Right cardiac atrium (tissue), 5 donors: ENCODE results near the gene DDX6. TPM values are rescaled to one million over a fixed set of nuclear protein-coding genes. Genes with fewer than 3 reads are reported as not detected.
"Not testable (repeated sequence)": the region's sequence is repeated elsewhere in the genome, so short reads cannot be mapped to it uniquely, and the experiment has no call there.

Source experiments
- ATAC-seq, 2 donors: fragments of 200-7000 bp; cut with Tn5 transposase; one replicate each; pipeline versions ENCODE4 v1.8.0 to v1.9.1; 2020; ENCODE audit warnings: moderate library complexity in 2 of 2, mild to moderate bottlenecking in 1 of 2
- DNase-seq, 3 donors: peaks; one replicate each; pipeline ENCODE4 v3.0.0-alpha.2; 2020
- H3K27ac ChIP-seq: one replicate; pipeline ENCODE4 v1.5.1; 2013; ENCODE audit warnings: mild to moderate bottlenecking, low read length, control low read depth, moderate library complexity
- H3K27me3 ChIP-seq: one replicate; pipeline ENCODE4 v1.6.1; 2013; ENCODE audit not compliant: control insufficient read depth, insufficient read depth
- H3K4me1 ChIP-seq: one replicate; pipeline ENCODE4 v1.6.1; 2013; ENCODE audit warnings: low read length; ENCODE audit not compliant: control insufficient read depth, insufficient read depth
- H3K4me3 ChIP-seq: one replicate; pipeline ENCODE4 v1.5.1; 2013; ENCODE audit warnings: low read length, control low read depth
- H3K9me3 ChIP-seq: one replicate; pipeline ENCODE4 v1.6.1; 2013; ENCODE audit warnings: low read length; ENCODE audit not compliant: control insufficient read depth
- WGBS: extraction: QIAGEN DNeasy Blood & Tissue Kit; methylation state at CpG from one replicate; pipeline ENCODE4 v1.1.7; 2013; 5-methylcytosine and 5-hydroxymethylcytosine counted together
- intact Hi-C, 4 donors: fragments of 100-400 bp; cut with DNase I; formaldehyde crosslinking; loops; one replicate each; pipeline versions ENCODE4 v1.11.0 to v1.14.0; 2022 to 2023
- long read RNA-seq, 4 donors: library from polyadenylated mRNA; unstranded; transcript quantifications; one replicate each; pipeline ENCODE4 v2.0.0, GENCODE V29; 2020 to 2021
- polyA plus RNA-seq: library from polyadenylated mRNA; stranded (reverse); fragments of 200-250 nt; gene quantifications from one replicate; pipeline ENCODE4 v1.2.3, GENCODE V29; 2013
- total RNA-seq, 4 donors: library from RNA; stranded (reverse); fragmentation: NEBNext Ultra II Directional; extraction: Animal tissue kit (Norgen Biotek cat#: 25700); gene quantifications; one replicate each; pipeline ENCODE4 v1.2.1, GENCODE V29; 2021
- donor health status: healthy with polysubstance abuse.
- donor health status: DM: no; HTN: yes; CAD: no.
- donor health status: DM: no; HTN: no; CAD: no.
- donor health status: DM: no; HTN: yes; CAD: no; lungs with severe emphysema.
- donor health status: DM: yes; HTN: yes; CAD: no.

DDX6 gene
- total RNA-seq (100 to 1,000 TPM; 126 to 149 (median 139) TPM), polyA plus RNA-seq (38.0 TPM)
- long read RNA-seq, donor 1, full-length matches to known transcripts, result 32 of 61 reads
- long read RNA-seq, donor 1, partial matches to known transcripts, result 7 of 61 reads
- long read RNA-seq, donor 1, other reads (novel, unspliced or antisense), result 22 of 61 reads
- long read RNA-seq, donor 2, full-length matches to known transcripts, result 3 of 10 reads
- long read RNA-seq, donor 2, partial matches to known transcripts, result 1 of 10 reads
- long read RNA-seq, donor 2, other reads (novel, unspliced or antisense), result 6 of 10 reads
- long read RNA-seq, donor 3, full-length matches to known transcripts, result 45 of 80 reads
- long read RNA-seq, donor 3, partial matches to known transcripts, result 6 of 80 reads
- long read RNA-seq, donor 3, other reads (novel, unspliced or antisense), result 29 of 80 reads
- long read RNA-seq, donor 4, partial matches to known transcripts, result 1 of 7 reads
- long read RNA-seq, donor 4, other reads (novel, unspliced or antisense), result 5 of 7 reads

GRCh38 chr11:118791111-118791960 is at the start of gene DDX6:
DDX6 (minus strand) TSS chr11:118791164; CDS start chr11:118786251, 4,913 bp downstream.
- intact Hi-C loops, result loop anchor here in 2 of 4 donors (5.0 to 10.0 kb wide), 2 partner anchors 113 to 136 kb away; partner anchors contain the start of gene BCL9L (in 1 of the 2)
- H3K27ac ChIP-seq, result peak within 1 kb of the TSS; percentile 100
- H3K27me3 ChIP-seq, result no peaks in the 10 kb centered on the region
- H3K4me1 ChIP-seq, result peaks cover 3% of the 10 kb centered on the region
- ATAC-seq, result peak; percentile 86 to 87
- peak; percentile 93 to 97 (median 97) for DNase-seq
- H3K4me3 ChIP-seq, result peak within 1 kb of the TSS; percentile 88
- WGBS, result under 1% methylated on average over 81 of the region's 81 CpGs
- no peaks in the 10 kb centered on the region for H3K9me3 ChIP-seq

GRCh38 chr11:118838905-118839553 is 48.1 kb upstream of the DDX6 start:
- no peaks in the 10 kb centered on the region for H3K9me3 ChIP-seq
- WGBS, result 86% methylated on average over 4 of the region's 4 CpGs
- ATAC-seq (no peak), DNase-seq (no peak)
- H3K4me3 ChIP-seq, result no peak overlapping the region
- no peak overlapping the region for H3K27ac ChIP-seq
- intact Hi-C loops, result no loop called here
- H3K27me3 ChIP-seq, result no peaks in the 10 kb centered on the region
- no peaks in the 10 kb centered on the region for H3K4me1 ChIP-seq

- ATAC-seq (no peak), DNase-seq (peak in 1 of 3 donors; percentile 54)
- Histone ChIP-seq H3K27ac (no peak overlapping the region), H3K4me1 (no peaks in the 10 kb centered on the region), H3K27me3 (no peaks in the 10 kb centered on the region), H3K4me3 (no peak overlapping the region), H3K9me3 (no peaks in the 10 kb centered on the region)
- intact Hi-C loops, result no loop called here
- 77% methylated on average over 8 of the region's 8 CpGs for WGBS
These were observed 46.9 kb upstream of the DDX6 start for GRCh38 chr11:118837868-118838267.

GRCh38 chr11:118834427-118835028 is 43.6 kb upstream of the DDX6 start:
- WGBS, result 68% methylated on average over 6 of the region's 6 CpGs
- Histone ChIP-seq H3K27ac (no peak overlapping the region), H3K27me3 (no peaks in the 10 kb centered on the region), H3K9me3 (no peaks in the 10 kb centered on the region), H3K4me1 (no peaks in the 10 kb centered on the region), H3K4me3 (no peak overlapping the region)
- DNase-seq, result no peak
- no peak for ATAC-seq
- intact Hi-C loops, result no loop called here

GRCh38 chr11:118827118-118827517 is 36.2 kb upstream of the DDX6 start:
- Histone ChIP-seq H3K27ac (no peak overlapping the region), H3K27me3 (no peaks in the 10 kb centered on the region), H3K4me3 (no peak overlapping the region), H3K9me3 (no peaks in the 10 kb centered on the region), H3K4me1 (no peaks in the 10 kb centered on the region)
- 94% methylated on average over 7 of the region's 7 CpGs for WGBS
- ATAC-seq (no peak), DNase-seq (no peak)
- intact Hi-C loops, result no loop called here

- H3K27ac ChIP-seq, H3K27me3 ChIP-seq, H3K4me1 ChIP-seq, DNase-seq, ATAC-seq, H3K4me3 ChIP-seq, intact Hi-C loops, H3K9me3 ChIP-seq: not testable (repeated sequence)
- 91% methylated on average over 8 of the region's 8 CpGs for WGBS
These were observed 32.1 kb upstream of the DDX6 start for GRCh38 chr11:118822936-118823510.

- Histone ChIP-seq H3K27ac (peak overlapping the region; percentile 77), H3K4me1 (no peaks in the 10 kb centered on the region), H3K4me3 (no peak overlapping the region), H3K9me3 (no peaks in the 10 kb centered on the region), H3K27me3 (no peaks in the 10 kb centered on the region)
- DNase-seq (peak; percentile 75 to 91 (median 84)), ATAC-seq (peak; percentile 96 to 98)
- 47% methylated on average over 14 of the region's 14 CpGs for WGBS
- intact Hi-C loops, result no loop called here
These were observed 29.7 kb upstream of the DDX6 start for GRCh38 chr11:118820412-118821357.

- H3K27me3 ChIP-seq, intact Hi-C loops, H3K9me3 ChIP-seq, ATAC-seq, H3K4me1 ChIP-seq, DNase-seq, H3K4me3 ChIP-seq, H3K27ac ChIP-seq: not testable (repeated sequence)
- 90% methylated on average over 7 of the region's 7 CpGs for WGBS
These were observed 29.0 kb upstream of the DDX6 start for GRCh38 chr11:118820025-118820379.

GRCh38 chr11:118819334-118820024 is 28.5 kb upstream of the DDX6 start:
- DNase-seq, result no peak
- H3K4me1 ChIP-seq, result no peaks in the 10 kb centered on the region
- intact Hi-C loops, result no loop called here
- no peaks in the 10 kb centered on the region for H3K9me3 ChIP-seq
- no peak overlapping the region for H3K27ac ChIP-seq
- no peak overlapping the region for H3K4me3 ChIP-seq
- no peaks in the 10 kb centered on the region for H3K27me3 ChIP-seq
- 82% methylated on average over 7 of the region's 7 CpGs for WGBS
- no peak for ATAC-seq
